ENCODE data around the gene DLG3.
A peak's percentile ranks its signal among the peaks of the same experiment; 100 is the strongest.

GRCh38 chrX:70452143-70452733 is 7.6 kb downstream of the DLG3 start:
- TF ChIP-seq CTCF (conservative IDR thresholded peaks at IDR 0.05) = peak; percentile 73
- TF ChIP-seq ZFX (IDR thresholded peaks at IDR 0.05) = no peak
